Hepatocyte (in vitro differentiated cells): ENCODE data around the gene VAV1. TPM values are rescaled to one million over a fixed set of nuclear protein-coding genes. Genes with fewer than 3 reads are reported as not detected.
A peak's percentile ranks its signal among the peaks of the same experiment; 100 is the strongest.

Source experiments
- DNase-seq: peaks from one replicate; pipeline ENCODE4 v3.0.0-alpha.2; 2016; ENCODE audit warnings: low spot score
- H2AFZ ChIP-seq: fragments of 200-600 bp; sonication (generic); 2 replicates; pipeline ENCODE4 v1.6.0; 2016; ENCODE audit warnings: antibody characterized with exemption, mild to moderate bottlenecking
- H3K27ac ChIP-seq: fragments of 200-600 bp; sonication (generic); 2 replicates; pipeline ENCODE4 v1.5.1; 2016; ENCODE audit warnings: mild to moderate bottlenecking
- H3K27me3 ChIP-seq: fragments of 200-600 bp; sonication (generic); 2 replicates; pipeline ENCODE4 v1.6.1; 2016
- H3K36me3 ChIP-seq: fragments of 200-600 bp; sonication (generic); replicated peaks from 2 replicates; pipeline ENCODE4 v1.5.1; 2016; ENCODE audit warnings: low read depth; ENCODE audit not compliant: insufficient read depth
- H3K4me1 ChIP-seq: fragments of 200-600 bp; sonication (generic); 2 replicates; pipeline ENCODE4 v1.5.1; 2016; ENCODE audit warnings: mild to moderate bottlenecking, moderate library complexity; ENCODE audit not compliant: insufficient read depth
- H3K4me2 ChIP-seq: fragments of 200-600 bp; sonication (generic); 2 replicates; pipeline ENCODE4 v1.6.0; 2016
- H3K4me3 ChIP-seq: fragments of 200-600 bp; sonication (generic); 2 replicates; pipeline ENCODE4 v1.5.1; 2016; ENCODE audit warnings: mild to moderate bottlenecking
- H3K79me2 ChIP-seq: fragments of 200-600 bp; sonication (generic); 2 replicates; pipeline ENCODE4 v1.6.0; 2017; ENCODE audit warnings: mild to moderate bottlenecking
- H3K9me2 ChIP-seq: fragments of 200-600 bp; sonication (generic); replicated peaks from 2 replicates; pipeline ENCODE4 v1.6.0; 2017; ENCODE audit warnings: mild to moderate bottlenecking; ENCODE audit not compliant: insufficient read depth
- H3K9me3 ChIP-seq: fragments of 200-600 bp; sonication (generic); 2 replicates; pipeline ENCODE4 v1.5.1; 2016; ENCODE audit warnings: low read depth, mild to moderate bottlenecking
- H4K20me1 ChIP-seq: fragments of 200-600 bp; sonication (generic); 2 replicates; pipeline ENCODE4 v1.6.0; 2016; ENCODE audit warnings: mild to moderate bottlenecking; ENCODE audit not compliant: insufficient read depth, poor library complexity, severe bottlenecking
- EZH2 ChIP-seq: fragments of 200-600 bp; sonication (generic); IDR thresholded peaks from 2 replicates; pipeline ENCODE4 v1.6.1; 2016; ENCODE audit warnings: antibody characterized with exemption, mild to moderate bottlenecking, borderline replicate concordance
- EZH2phosphoT487 ChIP-seq: fragments of 200-600 bp; sonication (generic); IDR thresholded peaks from one replicate; pipeline ENCODE4 v1.6.1; 2018; ENCODE audit warnings: antibody characterized with exemption, mild to moderate bottlenecking, low read depth, moderate library complexity; ENCODE audit not compliant: unreplicated experiment, severe bottlenecking
- WGBS: methylation state at CpG from one replicate; pipeline ENCODE4 v1.1.6; 2016; ENCODE audit warnings: low lambda C conversion rate; ENCODE audit errors: missing lambda C conversion rate; 5-methylcytosine and 5-hydroxymethylcytosine counted together
- polyA plus RNA-seq: library from polyadenylated mRNA; unstranded; fragments of >200 nt; fragmentation: Nextera tagmentation; extraction: Ambion mirVana; gene quantifications from 2 replicates; pipeline ENCODE4 v1.2.1, GENCODE V29; 2016
- total RNA-seq: library from RNA; depleted of rRNA; stranded (reverse); fragments of >200 nt; gene quantifications from 2 replicates; pipeline ENCODE4 v1.2.3, GENCODE V29; 2014
- TF ChIP-seq, protein P1 (sequence below): fragments of 200-600 bp; sonication (generic); IDR thresholded peaks from 2 replicates; pipeline ENCODE4 v1.5.1; 2016; ENCODE audit warnings: antibody characterized with exemption, mild to moderate bottlenecking; ENCODE audit not compliant: poor library complexity

VAV1 gene
- total and polyA plus RNA-seq, 2 experiments from 2014 or later: 0.23 TPM; not detected in 1

DNA sequence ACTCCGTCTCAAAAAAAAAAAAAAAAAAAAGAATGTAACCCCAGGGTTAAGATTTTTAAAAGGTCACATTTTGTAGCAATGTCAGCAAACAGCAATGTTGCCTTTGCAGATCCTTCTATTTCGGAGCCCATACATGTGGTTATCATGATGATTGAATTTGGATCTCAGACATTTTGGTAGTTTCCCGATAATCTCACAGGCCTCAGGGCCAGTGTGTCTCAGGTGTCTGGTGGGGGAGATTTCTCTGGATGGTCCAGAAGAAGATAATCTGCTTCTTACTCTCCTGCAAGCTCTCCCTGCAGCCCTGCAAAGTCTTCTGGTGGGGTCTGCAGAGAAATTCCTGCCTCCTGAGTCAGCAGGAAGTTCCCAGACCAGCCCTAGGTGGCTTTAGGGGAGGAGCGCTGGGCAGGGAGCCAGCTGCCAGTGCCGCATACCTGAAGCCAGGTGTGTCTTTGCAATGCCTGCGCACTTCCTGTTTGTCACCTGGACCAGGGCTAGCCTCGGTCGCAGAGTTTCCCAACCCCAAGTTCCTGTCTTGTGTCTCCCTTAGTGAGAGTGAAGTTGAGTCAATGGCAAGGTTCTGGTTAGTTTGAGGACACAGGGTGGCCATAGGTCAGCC is 6.7 kb upstream of the VAV1 start:
- no peaks in the 10 kb centered on the region for H3K9me2 ChIP-seq
- peak overlapping the region; percentile 93 for H3K27ac ChIP-seq
- H3K4me1 ChIP-seq: peaks cover 6% of the 10 kb centered on the region
- no peaks in the 10 kb centered on the region for H3K27me3 ChIP-seq
- H3K36me3 ChIP-seq: no peaks in the 10 kb centered on the region
- TF ChIP-seq EZH2: no peak
- TF ChIP-seq, protein P1, sequence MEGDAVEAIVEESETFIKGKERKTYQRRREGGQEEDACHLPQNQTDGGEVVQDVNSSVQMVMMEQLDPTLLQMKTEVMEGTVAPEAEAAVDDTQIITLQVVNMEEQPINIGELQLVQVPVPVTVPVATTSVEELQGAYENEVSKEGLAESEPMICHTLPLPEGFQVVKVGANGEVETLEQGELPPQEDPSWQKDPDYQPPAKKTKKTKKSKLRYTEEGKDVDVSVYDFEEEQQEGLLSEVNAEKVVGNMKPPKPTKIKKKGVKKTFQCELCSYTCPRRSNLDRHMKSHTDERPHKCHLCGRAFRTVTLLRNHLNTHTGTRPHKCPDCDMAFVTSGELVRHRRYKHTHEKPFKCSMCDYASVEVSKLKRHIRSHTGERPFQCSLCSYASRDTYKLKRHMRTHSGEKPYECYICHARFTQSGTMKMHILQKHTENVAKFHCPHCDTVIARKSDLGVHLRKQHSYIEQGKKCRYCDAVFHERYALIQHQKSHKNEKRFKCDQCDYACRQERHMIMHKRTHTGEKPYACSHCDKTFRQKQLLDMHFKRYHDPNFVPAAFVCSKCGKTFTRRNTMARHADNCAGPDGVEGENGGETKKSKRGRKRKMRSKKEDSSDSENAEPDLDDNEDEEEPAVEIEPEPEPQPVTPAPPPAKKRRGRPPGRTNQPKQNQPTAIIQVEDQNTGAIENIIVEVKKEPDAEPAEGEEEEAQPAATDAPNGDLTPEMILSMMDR: no peak
- TF ChIP-seq EZH2phosphoT487: no peak
- H3K4me3 ChIP-seq: no peak overlapping the region
- WGBS: 12% methylated on average over 8 of the region's 8 CpGs
- no peak overlapping the region for H2AFZ ChIP-seq
- no peaks in the 10 kb centered on the region for H3K9me3 ChIP-seq
- peak overlapping the region; percentile 82 for H3K4me2 ChIP-seq
- peak; percentile 94 for DNase-seq
- no peaks in the 10 kb centered on the region for H4K20me1 ChIP-seq
- H3K79me2 ChIP-seq: peaks cover 20% of the 10 kb centered on the region

DNA sequence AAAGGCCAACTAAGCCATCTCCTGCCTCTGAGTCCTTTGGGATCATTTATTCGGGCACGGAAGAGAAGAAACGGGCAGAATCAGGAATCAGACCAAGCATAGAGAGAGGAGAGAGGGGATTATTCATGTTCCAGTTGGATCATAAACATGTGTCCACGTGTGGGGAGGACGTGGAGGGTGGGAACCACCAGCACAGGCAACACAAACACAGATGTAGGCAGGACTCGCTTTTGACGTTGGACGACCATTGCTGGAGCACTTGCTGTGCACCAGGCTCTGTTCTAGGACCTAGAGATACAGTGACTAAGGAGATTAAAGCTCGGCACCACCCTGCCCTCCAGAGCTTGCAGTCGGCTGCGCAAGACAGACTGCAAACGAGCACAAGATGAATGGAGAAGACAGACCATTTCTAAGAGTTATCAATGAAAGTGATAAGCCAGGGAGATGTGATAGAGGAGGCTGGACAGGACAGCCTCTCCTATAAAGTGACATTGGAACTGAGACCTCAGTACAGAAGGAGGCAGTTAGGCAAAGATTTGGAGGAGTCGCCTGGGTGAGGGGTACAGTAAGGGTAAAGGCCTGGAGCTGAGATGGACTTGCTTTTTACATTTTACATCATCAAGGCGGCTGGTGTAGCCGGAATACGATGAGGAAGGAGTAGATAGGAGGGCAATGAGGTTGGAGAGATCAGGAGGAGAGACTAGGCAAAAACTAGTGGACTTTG is 6.0 kb upstream of the VAV1 start:
- H2AFZ ChIP-seq: no peak overlapping the region

DNA sequence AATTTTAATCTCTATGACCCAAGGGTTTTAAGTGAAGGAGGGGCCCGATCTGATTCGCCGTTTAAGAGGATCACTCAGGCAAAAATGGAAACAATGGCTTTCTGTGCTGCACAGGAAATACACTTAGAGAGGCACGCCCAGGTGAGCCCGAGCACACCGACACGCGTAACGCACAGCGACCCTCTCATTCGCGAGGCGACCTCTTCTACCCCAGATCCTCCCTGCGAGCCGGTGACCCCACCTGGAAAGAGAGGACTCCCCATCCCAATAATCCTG is 5.5 kb upstream of the VAV1 start:
- WGBS: 3% methylated on average over 15 of the region's 15 CpGs

More for the DNA sequence above, 6.0 kb upstream of the VAV1 start:
- WGBS: 25% methylated on average over 16 of the region's 16 CpGs
- Histone ChIP-seq H3K36me3 (no peaks in the 10 kb centered on the region), H3K4me3 (peak overlapping the region; percentile 27), H3K27ac (peak overlapping the region; percentile 93), H3K4me1 (peaks cover 6% of the 10 kb centered on the region), H3K27me3 (no peaks in the 10 kb centered on the region), H3K79me2 (peaks cover 20% of the 10 kb centered on the region), H3K9me3 (no peaks in the 10 kb centered on the region), H3K4me2 (peak overlapping the region; percentile 82), H3K9me2 (no peaks in the 10 kb centered on the region), H4K20me1 (no peaks in the 10 kb centered on the region)
- DNase-seq: no peak
- TF ChIP-seq EZH2 (no peak), EZH2phosphoT487 (no peak)
- TF ChIP-seq, protein P1: no peak

More for the DNA sequence above, 5.5 kb upstream of the VAV1 start:
- Histone ChIP-seq H3K4me1 (peaks cover 6% of the 10 kb centered on the region), H3K9me3 (no peaks in the 10 kb centered on the region), H3K79me2 (peaks cover 20% of the 10 kb centered on the region), H3K4me2 (peak overlapping the region; percentile 82), H3K36me3 (no peaks in the 10 kb centered on the region), H4K20me1 (no peaks in the 10 kb centered on the region), H3K27me3 (no peaks in the 10 kb centered on the region), H2AFZ (no peak overlapping the region), H3K27ac (peak overlapping the region; percentile 93), H3K9me2 (no peaks in the 10 kb centered on the region), H3K4me3 (peak overlapping the region; percentile 27)
- DNase-seq: no peak
- TF ChIP-seq EZH2: no peak
- TF ChIP-seq EZH2phosphoT487: no peak
- TF ChIP-seq, protein P1: no peak
